ENCODE results near the gene ELOVL4.

DNA sequence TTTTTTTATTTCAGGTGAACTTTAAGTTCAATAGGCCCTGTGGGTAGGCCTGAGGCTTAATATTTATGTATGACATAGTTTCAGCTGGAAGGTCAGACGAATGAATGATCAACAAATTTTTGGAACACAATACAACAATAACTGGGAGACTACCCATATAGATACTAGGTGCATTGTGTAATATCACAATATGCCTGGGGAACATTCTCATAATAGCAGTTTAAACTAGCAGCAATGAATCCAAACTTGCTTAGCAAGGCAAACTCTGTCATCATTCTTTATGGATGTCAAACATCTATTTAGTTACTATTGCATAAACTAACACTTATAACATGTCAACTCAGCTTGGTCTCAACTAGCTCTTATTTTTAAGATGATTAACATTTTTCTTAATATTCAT, 49.3 kb downstream of the ELOVL4 start:
- TF ChIP-seq, protein P1, sequence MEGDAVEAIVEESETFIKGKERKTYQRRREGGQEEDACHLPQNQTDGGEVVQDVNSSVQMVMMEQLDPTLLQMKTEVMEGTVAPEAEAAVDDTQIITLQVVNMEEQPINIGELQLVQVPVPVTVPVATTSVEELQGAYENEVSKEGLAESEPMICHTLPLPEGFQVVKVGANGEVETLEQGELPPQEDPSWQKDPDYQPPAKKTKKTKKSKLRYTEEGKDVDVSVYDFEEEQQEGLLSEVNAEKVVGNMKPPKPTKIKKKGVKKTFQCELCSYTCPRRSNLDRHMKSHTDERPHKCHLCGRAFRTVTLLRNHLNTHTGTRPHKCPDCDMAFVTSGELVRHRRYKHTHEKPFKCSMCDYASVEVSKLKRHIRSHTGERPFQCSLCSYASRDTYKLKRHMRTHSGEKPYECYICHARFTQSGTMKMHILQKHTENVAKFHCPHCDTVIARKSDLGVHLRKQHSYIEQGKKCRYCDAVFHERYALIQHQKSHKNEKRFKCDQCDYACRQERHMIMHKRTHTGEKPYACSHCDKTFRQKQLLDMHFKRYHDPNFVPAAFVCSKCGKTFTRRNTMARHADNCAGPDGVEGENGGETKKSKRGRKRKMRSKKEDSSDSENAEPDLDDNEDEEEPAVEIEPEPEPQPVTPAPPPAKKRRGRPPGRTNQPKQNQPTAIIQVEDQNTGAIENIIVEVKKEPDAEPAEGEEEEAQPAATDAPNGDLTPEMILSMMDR (IDR thresholded peaks at IDR 0.05) = no peak
- TF ChIP-seq POLR2A (IDR thresholded peaks at IDR 0.05) = no peak
